WTC11 (cell line): ENCODE data around the gene ACACA. TPM values are rescaled to one million over a fixed set of nuclear protein-coding genes. Genes with fewer than 3 reads are reported as not detected.

Source experiments
- ATAC-seq: fragments of 200-7000 bp; cut with Tn5 transposase; 2 replicates; pipeline ENCODE4 v1.10.0; 2021; ENCODE audit warnings: mild to moderate bottlenecking, moderate library complexity
- CTCF ChIA-PET: fragments of 300-600 bp; sonication (Branson Sonifier 250); formaldehyde crosslinking; loops from one replicate; lab custom pipeline; 2021; ENCODE audit warnings: antibody characterized with exemption; lab: Charles Lee
- POLR2A ChIA-PET: fragments of 350-600 bp; sonication (Branson Sonifier 250); formaldehyde crosslinking; loops from one replicate; lab custom pipeline; 2021; ENCODE audit warnings: antibody characterized with exemption; lab: Charles Lee
- DNase-seq: peaks from one replicate; pipeline ENCODE4 v3.0.0; 2021; ENCODE audit warnings: low spot score
- H3K27ac Mint-ChIP-seq: 2 replicates; pipeline ENCODE4 v1.8.0; 2021; ENCODE audit warnings: mixed read lengths
- H3K27me3 Mint-ChIP-seq: 2 replicates; pipeline ENCODE4 v1.8.0; 2021; ENCODE audit warnings: low read depth, mild to moderate bottlenecking, moderate library complexity, mixed read lengths
- H3K36me3 Mint-ChIP-seq: 2 replicates; pipeline ENCODE4 v1.8.0; 2021; ENCODE audit warnings: mixed read lengths
- H3K4me1 Mint-ChIP-seq: 2 replicates; pipeline ENCODE4 v1.8.0; 2022; ENCODE audit warnings: mixed read lengths
- H3K4me3 Mint-ChIP-seq: 2 replicates; pipeline ENCODE4 v1.8.0; 2021; ENCODE audit warnings: mild to moderate bottlenecking, moderate library complexity, mixed read lengths
- H3K9me3 Mint-ChIP-seq: 2 replicates; pipeline ENCODE4 v1.8.0; 2021; ENCODE audit warnings: mixed read lengths
- ESRRA ChIP-seq: sonication (generic); formaldehyde crosslinking; IDR thresholded peaks from 2 replicates; pipeline ENCODE4 v1.8.1; 2022; ENCODE audit warnings: mild to moderate bottlenecking, missing genetic modification reagents, borderline replicate concordance
- FOXJ3 ChIP-seq: sonication (generic); formaldehyde crosslinking; IDR thresholded peaks from 2 replicates; pipeline ENCODE4 v1.9.0; 2021; ENCODE audit warnings: missing genetic modification reagents, mild to moderate bottlenecking, borderline replicate concordance
- GRHL2 ChIP-seq: fragments of 250-450 bp; sonication (Bioruptor Pico); IDR thresholded peaks from 2 replicates; pipeline ENCODE4 v1.8.0; 2022; ENCODE audit warnings: mild to moderate bottlenecking, moderate library complexity; ENCODE audit not compliant: insufficient replicate concordance, severe bottlenecking
- GTF2I ChIP-seq: fragments of 250-450 bp; sonication (Bioruptor Pico); conservative IDR thresholded peaks from 2 replicates; pipeline ENCODE4 v1.4.0; 2021; ENCODE audit warnings: mild to moderate bottlenecking
- IRF2 ChIP-seq: sonication (generic); formaldehyde crosslinking; IDR thresholded peaks from 2 replicates; pipeline ENCODE4 v1.8.0; 2022; ENCODE audit warnings: low read depth, missing genetic modification reagents, borderline replicate concordance
- JUN ChIP-seq: sonication (generic); formaldehyde crosslinking; IDR thresholded peaks from 2 replicates; pipeline ENCODE4 v1.8.0; 2023; ENCODE audit warnings: mild to moderate bottlenecking, missing genetic modification reagents
- NFATC4 ChIP-seq: fragments of 250-450 bp; sonication (Bioruptor Pico); IDR thresholded peaks from 2 replicates; pipeline ENCODE4 v1.9.0; 2021; ENCODE audit warnings: mild to moderate bottlenecking
- NR3C1 ChIP-seq: sonication (generic); formaldehyde crosslinking; conservative IDR thresholded peaks from 2 replicates; pipeline ENCODE4 v1.8.1; 2023; ENCODE audit warnings: low read depth, mild to moderate bottlenecking, missing genetic modification reagents
- OVOL2 ChIP-seq: fragments of 250-450 bp; sonication (Bioruptor Pico); IDR thresholded peaks from 2 replicates; pipeline ENCODE4 v1.9.0; 2021; ENCODE audit warnings: mild to moderate bottlenecking, borderline replicate concordance
- PRRX2 ChIP-seq: fragments of 250-450 bp; sonication (Bioruptor Pico); IDR thresholded peaks from 2 replicates; pipeline ENCODE4 v1.8.0; 2021; ENCODE audit warnings: mild to moderate bottlenecking
- RELA ChIP-seq: sonication (generic); formaldehyde crosslinking; IDR thresholded peaks from 2 replicates; pipeline ENCODE4 v1.8.1; 2022; ENCODE audit warnings: missing genetic modification reagents, mild to moderate bottlenecking, borderline replicate concordance
- SOX15 ChIP-seq: fragments of 250-450 bp; sonication (Bioruptor Pico); IDR thresholded peaks from 2 replicates; pipeline ENCODE4 v1.9.0; 2021; ENCODE audit warnings: mild to moderate bottlenecking
- ZNF121 ChIP-seq: sonication (generic); formaldehyde crosslinking; IDR thresholded peaks from 2 replicates; pipeline ENCODE4 v1.8.0; 2023; ENCODE audit warnings: missing genetic modification reagents
- ZNF138 ChIP-seq: sonication (generic); formaldehyde crosslinking; conservative IDR thresholded peaks from 2 replicates; pipeline ENCODE4 v1.8.1; 2022; ENCODE audit warnings: mild to moderate bottlenecking, moderate library complexity, missing genetic modification reagents
- ZNF219 ChIP-seq: sonication (generic); formaldehyde crosslinking; IDR thresholded peaks from 2 replicates; pipeline ENCODE4 v1.8.0; 2023; ENCODE audit warnings: missing genetic modification reagents, mild to moderate bottlenecking, borderline replicate concordance
- ZNF317 ChIP-seq: sonication (generic); formaldehyde crosslinking; IDR thresholded peaks from 2 replicates; pipeline ENCODE4 v1.8.1; 2023; ENCODE audit warnings: low read depth, mild to moderate bottlenecking, moderate library complexity, missing genetic modification reagents, borderline replicate concordance
- ZNF423 ChIP-seq: fragments of 250-450 bp; sonication (Bioruptor Pico); IDR thresholded peaks from 2 replicates; pipeline ENCODE4 v2.1.2; 2022; ENCODE audit warnings: mild to moderate bottlenecking, moderate library complexity
- total RNA-seq: library from RNA; stranded (reverse); gene quantifications from 3 replicates; pipeline ENCODE4 v1.2.3, GENCODE V29; 2021
- TF ChIP-seq, protein P1 (sequence below): fragments of 250-450 bp; sonication (Bioruptor Pico); IDR thresholded peaks from 2 replicates; pipeline ENCODE4 v1.9.0; 2021; ENCODE audit warnings: mild to moderate bottlenecking, borderline replicate concordance
- TF ChIP-seq, protein P2 (sequence below): fragments of 250-450 bp; sonication (Bioruptor Pico); IDR thresholded peaks from 2 replicates; pipeline ENCODE4 v1.9.0; 2021; ENCODE audit warnings: mild to moderate bottlenecking
- TF ChIP-seq, protein P3 (sequence below): sonication (generic); formaldehyde crosslinking; IDR thresholded peaks from 2 replicates; pipeline ENCODE4 v1.8.0; 2022; ENCODE audit warnings: mild to moderate bottlenecking, missing genetic modification reagents
- TF ChIP-seq, protein P4 (sequence below): sonication (generic); formaldehyde crosslinking; conservative IDR thresholded peaks from 2 replicates; pipeline ENCODE4 v1.8.1; 2023; ENCODE audit warnings: mild to moderate bottlenecking, low read depth, missing genetic modification reagents, moderate library complexity

The ACACA gene
- total RNA-seq, 1 experiment from 2014 or later, result 167 TPM

DNA sequence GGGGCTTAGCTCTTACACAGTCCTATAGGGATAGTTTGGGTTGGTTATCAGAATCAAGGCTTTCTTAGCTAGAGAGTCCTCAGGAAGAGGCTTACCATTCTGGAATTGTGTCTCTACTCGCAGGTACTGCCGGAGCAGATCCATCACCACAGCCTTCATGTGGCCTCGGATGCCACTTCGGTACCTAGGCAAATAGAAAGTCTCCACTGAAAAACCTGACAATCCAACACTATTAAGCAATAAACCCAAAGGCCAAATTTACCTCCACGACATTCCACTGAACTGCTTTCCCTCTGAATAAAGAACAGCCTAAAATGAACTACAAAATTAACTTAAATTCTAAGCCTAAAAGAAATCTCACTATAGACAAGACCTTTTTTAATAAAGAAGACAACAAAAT, 166.3 kb downstream of the ACACA start (continued):
- no peak for TF ChIP-seq ZNF317 (CRISPR knock-in tag)
- no peak for TF ChIP-seq ZNF219 (CRISPR knock-in tag)
- TF ChIP-seq NFATC4 (CRISPR knock-in tag), result no peak
- TF ChIP-seq ZNF423 (CRISPR knock-in tag), result no peak

DNA sequence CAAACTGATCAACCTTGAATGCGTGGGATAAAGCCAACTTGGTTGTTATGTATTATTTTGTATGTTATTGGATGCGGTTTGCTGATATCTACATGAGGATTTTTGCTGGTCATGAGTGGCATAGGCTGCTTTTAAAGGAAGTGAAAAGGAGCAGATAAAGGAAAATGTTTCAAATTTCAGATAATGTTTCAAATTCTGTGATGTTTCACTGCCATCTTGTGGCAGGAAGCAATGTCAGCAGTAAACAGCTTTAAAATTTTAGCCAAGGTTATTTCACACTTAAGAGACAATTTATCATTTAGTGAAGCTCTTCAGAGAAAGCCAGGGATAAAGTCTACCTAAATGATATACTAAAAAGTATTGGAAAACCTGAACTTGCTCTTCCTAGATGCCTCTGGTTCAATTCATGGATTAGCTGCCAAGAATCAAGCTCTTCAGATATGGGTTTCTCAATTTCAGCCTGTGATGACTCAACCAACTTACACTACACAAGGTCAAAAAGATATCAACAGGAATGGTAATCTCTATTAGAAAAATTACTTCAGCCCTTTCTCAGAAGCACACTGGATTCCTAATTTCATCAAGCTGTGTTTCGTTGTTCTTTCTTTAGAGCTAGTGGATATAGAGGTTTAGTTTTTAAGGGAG, 166.8 kb downstream of the ACACA start:
- peaks cover 69% of the 10 kb centered on the region for H3K36me3 Mint-ChIP-seq
- CTCF ChIA-PET, result interaction anchor here (0.7 to 3.1 kb wide), 24 partner anchors 8 to 638 kb away, joined by 3 to 25 read pairs (median 3); partner anchors contain the start of gene MRM1
- no peak for TF ChIP-seq SOX15 (CRISPR knock-in tag)
- TF ChIP-seq ESRRA, result no peak
- TF ChIP-seq, protein P1, sequence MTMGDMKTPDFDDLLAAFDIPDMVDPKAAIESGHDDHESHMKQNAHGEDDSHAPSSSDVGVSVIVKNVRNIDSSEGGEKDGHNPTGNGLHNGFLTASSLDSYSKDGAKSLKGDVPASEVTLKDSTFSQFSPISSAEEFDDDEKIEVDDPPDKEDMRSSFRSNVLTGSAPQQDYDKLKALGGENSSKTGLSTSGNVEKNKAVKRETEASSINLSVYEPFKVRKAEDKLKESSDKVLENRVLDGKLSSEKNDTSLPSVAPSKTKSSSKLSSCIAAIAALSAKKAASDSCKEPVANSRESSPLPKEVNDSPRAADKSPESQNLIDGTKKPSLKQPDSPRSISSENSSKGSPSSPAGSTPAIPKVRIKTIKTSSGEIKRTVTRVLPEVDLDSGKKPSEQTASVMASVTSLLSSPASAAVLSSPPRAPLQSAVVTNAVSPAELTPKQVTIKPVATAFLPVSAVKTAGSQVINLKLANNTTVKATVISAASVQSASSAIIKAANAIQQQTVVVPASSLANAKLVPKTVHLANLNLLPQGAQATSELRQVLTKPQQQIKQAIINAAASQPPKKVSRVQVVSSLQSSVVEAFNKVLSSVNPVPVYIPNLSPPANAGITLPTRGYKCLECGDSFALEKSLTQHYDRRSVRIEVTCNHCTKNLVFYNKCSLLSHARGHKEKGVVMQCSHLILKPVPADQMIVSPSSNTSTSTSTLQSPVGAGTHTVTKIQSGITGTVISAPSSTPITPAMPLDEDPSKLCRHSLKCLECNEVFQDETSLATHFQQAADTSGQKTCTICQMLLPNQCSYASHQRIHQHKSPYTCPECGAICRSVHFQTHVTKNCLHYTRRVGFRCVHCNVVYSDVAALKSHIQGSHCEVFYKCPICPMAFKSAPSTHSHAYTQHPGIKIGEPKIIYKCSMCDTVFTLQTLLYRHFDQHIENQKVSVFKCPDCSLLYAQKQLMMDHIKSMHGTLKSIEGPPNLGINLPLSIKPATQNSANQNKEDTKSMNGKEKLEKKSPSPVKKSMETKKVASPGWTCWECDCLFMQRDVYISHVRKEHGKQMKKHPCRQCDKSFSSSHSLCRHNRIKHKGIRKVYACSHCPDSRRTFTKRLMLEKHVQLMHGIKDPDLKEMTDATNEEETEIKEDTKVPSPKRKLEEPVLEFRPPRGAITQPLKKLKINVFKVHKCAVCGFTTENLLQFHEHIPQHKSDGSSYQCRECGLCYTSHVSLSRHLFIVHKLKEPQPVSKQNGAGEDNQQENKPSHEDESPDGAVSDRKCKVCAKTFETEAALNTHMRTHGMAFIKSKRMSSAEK (CRISPR knock-in tag), result no peak
- TF ChIP-seq RELA (CRISPR knock-in tag), result no peak
- no peak for TF ChIP-seq JUN (CRISPR knock-in tag)
- no peak for TF ChIP-seq PRRX2 (CRISPR knock-in tag)
- TF ChIP-seq, all 79 proteins: peak for 0
- no peak for DNase-seq
- Mint-ChIP-seq H3K4me3 (no peak overlapping the region), H3K9me3 (no peaks in the 10 kb centered on the region), H3K27me3 (no peaks in the 10 kb centered on the region), H3K4me1 (no peaks in the 10 kb centered on the region), H3K27ac (no peak overlapping the region)
- no peak for ATAC-seq
- POLR2A ChIA-PET, result no interaction called here

DNA sequence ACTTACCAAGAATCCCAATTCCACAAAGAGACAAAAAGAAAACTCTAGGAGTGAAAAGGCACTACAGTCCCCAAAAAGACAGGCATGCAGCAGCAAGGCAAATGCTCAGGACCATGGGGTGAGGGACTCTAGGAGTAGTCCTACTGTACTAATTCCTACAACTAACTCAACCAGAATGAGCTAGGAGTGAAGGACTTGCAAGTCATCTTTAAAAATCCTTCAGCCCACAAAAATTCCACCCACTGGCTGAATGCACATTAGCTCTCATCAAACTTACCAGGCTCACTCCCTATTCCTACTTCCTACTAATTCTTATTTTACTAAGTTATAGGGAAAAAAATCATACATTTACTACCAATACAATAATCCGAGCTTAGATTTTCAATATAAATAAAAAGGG, 172.5 kb downstream of the ACACA start:
- Mint-ChIP-seq H3K27ac (no peak overlapping the region), H3K36me3 (peaks cover 69% of the 10 kb centered on the region), H3K4me1 (no peaks in the 10 kb centered on the region), H3K4me3 (no peak overlapping the region), H3K9me3 (no peaks in the 10 kb centered on the region), H3K27me3 (no peaks in the 10 kb centered on the region)
- TF ChIP-seq FOXJ3 (CRISPR knock-in tag), result no peak
- TF ChIP-seq ZNF121 (CRISPR knock-in tag), result no peak
- TF ChIP-seq NR3C1 (CRISPR knock-in tag), result no peak
- TF ChIP-seq GRHL2, result no peak
- no peak for TF ChIP-seq OVOL2 (CRISPR knock-in tag)
- DNase-seq, result no peak
- ChIA-PET POLR2A (no interaction called here), CTCF (interaction anchor here (0.9 kb wide), 1 partner anchor 186 kb away, joined by 3 read pairs; no protein-coding TSS in a partner anchor)
- no peak for ATAC-seq

DNA sequence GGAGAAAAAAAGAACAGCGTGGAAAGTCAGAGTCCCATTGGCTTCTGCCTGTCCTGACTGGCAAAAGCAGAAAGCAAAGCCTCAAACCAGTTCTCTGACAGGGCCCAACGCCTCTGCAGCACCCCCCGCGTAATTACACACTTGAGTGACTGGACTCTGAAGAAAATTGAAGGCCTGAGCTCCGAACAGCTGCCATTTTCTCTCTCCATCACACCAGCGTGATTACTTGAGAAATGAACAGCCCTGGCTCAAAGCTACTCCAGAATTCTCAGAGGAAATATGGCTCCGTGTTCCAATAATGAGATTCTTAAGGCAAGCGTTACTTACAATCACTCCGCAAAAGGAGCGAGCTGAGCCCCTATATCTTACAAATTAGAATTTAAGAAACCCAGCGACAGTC, 173.6 kb downstream of the ACACA start:
- Mint-ChIP-seq H3K4me1 (peaks cover 6% of the 10 kb centered on the region), H3K9me3 (no peaks in the 10 kb centered on the region), H3K27ac (no peak overlapping the region), H3K36me3 (peaks cover 64% of the 10 kb centered on the region), H3K27me3 (no peaks in the 10 kb centered on the region), H3K4me3 (no peak overlapping the region)
- no peak for ATAC-seq
- ChIA-PET POLR2A (no interaction called here), CTCF (interaction anchor here (0.8 kb wide), 1 partner anchor 59 kb away, joined by 3 read pairs; no protein-coding TSS in a partner anchor)
- DNase-seq, result no peak
- TF ChIP-seq IRF2 (CRISPR knock-in tag) (no peak), ZNF138 (CRISPR knock-in tag) (no peak), GTF2I (CRISPR knock-in tag) (no peak)
- TF ChIP-seq, protein P2, sequence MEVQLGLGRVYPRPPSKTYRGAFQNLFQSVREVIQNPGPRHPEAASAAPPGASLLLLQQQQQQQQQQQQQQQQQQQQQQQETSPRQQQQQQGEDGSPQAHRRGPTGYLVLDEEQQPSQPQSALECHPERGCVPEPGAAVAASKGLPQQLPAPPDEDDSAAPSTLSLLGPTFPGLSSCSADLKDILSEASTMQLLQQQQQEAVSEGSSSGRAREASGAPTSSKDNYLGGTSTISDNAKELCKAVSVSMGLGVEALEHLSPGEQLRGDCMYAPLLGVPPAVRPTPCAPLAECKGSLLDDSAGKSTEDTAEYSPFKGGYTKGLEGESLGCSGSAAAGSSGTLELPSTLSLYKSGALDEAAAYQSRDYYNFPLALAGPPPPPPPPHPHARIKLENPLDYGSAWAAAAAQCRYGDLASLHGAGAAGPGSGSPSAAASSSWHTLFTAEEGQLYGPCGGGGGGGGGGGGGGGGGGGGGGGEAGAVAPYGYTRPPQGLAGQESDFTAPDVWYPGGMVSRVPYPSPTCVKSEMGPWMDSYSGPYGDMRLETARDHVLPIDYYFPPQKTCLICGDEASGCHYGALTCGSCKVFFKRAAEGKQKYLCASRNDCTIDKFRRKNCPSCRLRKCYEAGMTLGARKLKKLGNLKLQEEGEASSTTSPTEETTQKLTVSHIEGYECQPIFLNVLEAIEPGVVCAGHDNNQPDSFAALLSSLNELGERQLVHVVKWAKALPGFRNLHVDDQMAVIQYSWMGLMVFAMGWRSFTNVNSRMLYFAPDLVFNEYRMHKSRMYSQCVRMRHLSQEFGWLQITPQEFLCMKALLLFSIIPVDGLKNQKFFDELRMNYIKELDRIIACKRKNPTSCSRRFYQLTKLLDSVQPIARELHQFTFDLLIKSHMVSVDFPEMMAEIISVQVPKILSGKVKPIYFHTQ, result no peak
- TF ChIP-seq, protein P3, sequence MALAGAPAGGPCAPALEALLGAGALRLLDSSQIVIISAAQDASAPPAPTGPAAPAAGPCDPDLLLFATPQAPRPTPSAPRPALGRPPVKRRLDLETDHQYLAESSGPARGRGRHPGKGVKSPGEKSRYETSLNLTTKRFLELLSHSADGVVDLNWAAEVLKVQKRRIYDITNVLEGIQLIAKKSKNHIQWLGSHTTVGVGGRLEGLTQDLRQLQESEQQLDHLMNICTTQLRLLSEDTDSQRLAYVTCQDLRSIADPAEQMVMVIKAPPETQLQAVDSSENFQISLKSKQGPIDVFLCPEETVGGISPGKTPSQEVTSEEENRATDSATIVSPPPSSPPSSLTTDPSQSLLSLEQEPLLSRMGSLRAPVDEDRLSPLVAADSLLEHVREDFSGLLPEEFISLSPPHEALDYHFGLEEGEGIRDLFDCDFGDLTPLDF (CRISPR knock-in tag), result no peak
- TF ChIP-seq, protein P4, sequence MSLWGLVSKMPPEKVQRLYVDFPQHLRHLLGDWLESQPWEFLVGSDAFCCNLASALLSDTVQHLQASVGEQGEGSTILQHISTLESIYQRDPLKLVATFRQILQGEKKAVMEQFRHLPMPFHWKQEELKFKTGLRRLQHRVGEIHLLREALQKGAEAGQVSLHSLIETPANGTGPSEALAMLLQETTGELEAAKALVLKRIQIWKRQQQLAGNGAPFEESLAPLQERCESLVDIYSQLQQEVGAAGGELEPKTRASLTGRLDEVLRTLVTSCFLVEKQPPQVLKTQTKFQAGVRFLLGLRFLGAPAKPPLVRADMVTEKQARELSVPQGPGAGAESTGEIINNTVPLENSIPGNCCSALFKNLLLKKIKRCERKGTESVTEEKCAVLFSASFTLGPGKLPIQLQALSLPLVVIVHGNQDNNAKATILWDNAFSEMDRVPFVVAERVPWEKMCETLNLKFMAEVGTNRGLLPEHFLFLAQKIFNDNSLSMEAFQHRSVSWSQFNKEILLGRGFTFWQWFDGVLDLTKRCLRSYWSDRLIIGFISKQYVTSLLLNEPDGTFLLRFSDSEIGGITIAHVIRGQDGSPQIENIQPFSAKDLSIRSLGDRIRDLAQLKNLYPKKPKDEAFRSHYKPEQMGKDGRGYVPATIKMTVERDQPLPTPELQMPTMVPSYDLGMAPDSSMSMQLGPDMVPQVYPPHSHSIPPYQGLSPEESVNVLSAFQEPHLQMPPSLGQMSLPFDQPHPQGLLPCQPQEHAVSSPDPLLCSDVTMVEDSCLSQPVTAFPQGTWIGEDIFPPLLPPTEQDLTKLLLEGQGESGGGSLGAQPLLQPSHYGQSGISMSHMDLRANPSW (CRISPR knock-in tag), result no peak
